Measurements from ENCODE around the gene ICAM1. TPM values are rescaled to one million over a fixed set of nuclear protein-coding genes. Genes with fewer than 3 reads are reported as not detected.

ICAM1 gene
- total and polyA plus RNA-seq, 2 donors: 18.2 to 24.6 TPM

GRCh38 chr19:10334588-10335351 lies 63.9 kb downstream of the ICAM1 start:
- Histone ChIP-seq H3K4me1 (ENCODE audit: control insufficient read depth in 2 of 2, insufficient read depth in 2 of 2, low read length in 2 of 2) (peaks cover 28 to 43% of the 10 kb centered on the region in 2 donors), H3K36me3 (ENCODE audit: control insufficient read depth in 2 of 2, insufficient read depth in 2 of 2, low read length in 1 of 2) (peaks cover 27 to 37% of the 10 kb centered on the region in 2 donors), H3K4me3 (ENCODE audit: low read length in 2 of 2) (peak overlapping the region in 1 of 2 donors; percentile 13), H3K27me3 (ENCODE audit: control insufficient read depth in 2 of 2, insufficient read depth in 1 of 2, low read length in 1 of 2) (no peaks in the 10 kb centered on the region), H3K27ac (ENCODE audit: low read depth in 1 of 2, low read length in 1 of 2) (no peak overlapping the region), H3K9me3 (ENCODE audit: control insufficient read depth in 2 of 2, insufficient read depth in 1 of 2, low read length in 1 of 2) (peaks cover 0 to 4% of the 10 kb centered on the region in 2 donors)
- 93% methylated on average over 59 of the region's 59 CpGs for WGBS
- peak in 2 of 9 donors; percentile 18 to 44 for DNase-seq (ENCODE audit: low read depth in 6 of 9, low spot score in 9 of 9)

- 96% methylated on average over 26 of the region's 26 CpGs for WGBS
- no peak overlapping the region for H3K4me3 ChIP-seq (ENCODE audit: low read length in 2 of 2)
- no peaks in the 10 kb centered on the region for H3K27me3 ChIP-seq (ENCODE audit: control insufficient read depth in 2 of 2, insufficient read depth in 1 of 2, low read length in 1 of 2)
- peaks cover 20 to 30% of the 10 kb centered on the region in 2 donors for H3K36me3 ChIP-seq (ENCODE audit: control insufficient read depth in 2 of 2, insufficient read depth in 2 of 2, low read length in 1 of 2)
- H3K27ac ChIP-seq (ENCODE audit: low read depth in 1 of 2, low read length in 1 of 2): no peak overlapping the region
- peaks cover 31 to 47% of the 10 kb centered on the region in 2 donors for H3K4me1 ChIP-seq (ENCODE audit: control insufficient read depth in 2 of 2, insufficient read depth in 2 of 2, low read length in 2 of 2)
- DNase-seq (ENCODE audit: low read depth in 6 of 9, low spot score in 9 of 9): no peak
- H3K9me3 ChIP-seq (ENCODE audit: control insufficient read depth in 2 of 2, insufficient read depth in 1 of 2, low read length in 1 of 2): peaks cover 0 to 4% of the 10 kb centered on the region in 2 donors
Measured at GRCh38 chr19:10335352-10335985, 64.5 kb downstream of the ICAM1 start.

Other genes starting within 250 kb of the ICAM1 start
- gene SHFL, start 184.8 kb upstream of the ICAM1 start, total RNA-seq: 22.8 TPM
- 55.6 TPM for gene SHFL, start 184.8 kb upstream of the ICAM1 start, polyA plus RNA-seq
- gene ANGPTL6, start 168.4 kb upstream of the ICAM1 start, total RNA-seq: 2.3 TPM
- gene ANGPTL6, start 168.4 kb upstream of the ICAM1 start, polyA plus RNA-seq: 4.7 TPM
- 31.5 TPM for gene PPAN, start 164.8 kb upstream of the ICAM1 start, total RNA-seq
- 54.9 TPM for gene PPAN, start 164.8 kb upstream of the ICAM1 start, polyA plus RNA-seq
- gene P2RY11, start 159.4 kb upstream of the ICAM1 start, total RNA-seq: 5.6 TPM
- gene P2RY11, start 159.4 kb upstream of the ICAM1 start, polyA plus RNA-seq: 14.5 TPM
- 219 TPM for gene EIF3G, start 151.2 kb upstream of the ICAM1 start, total RNA-seq
- 188 TPM for gene EIF3G, start 151.2 kb upstream of the ICAM1 start, polyA plus RNA-seq
- 46.0 TPM for gene DNMT1, start 76.2 kb upstream of the ICAM1 start, total RNA-seq
- 65.0 TPM for gene DNMT1, start 76.2 kb upstream of the ICAM1 start, polyA plus RNA-seq
- gene S1PR2, start 39.8 kb upstream of the ICAM1 start, total RNA-seq: 2.7 TPM
- gene S1PR2, start 39.8 kb upstream of the ICAM1 start, polyA plus RNA-seq: 2.4 TPM
- gene MRPL4, start 18.9 kb upstream of the ICAM1 start, total RNA-seq: 35.6 TPM
- 41.0 TPM for gene MRPL4, start 18.9 kb upstream of the ICAM1 start, polyA plus RNA-seq
- gene ICAM4, start 15.8 kb downstream of the ICAM1 start, total RNA-seq: 3.1 TPM
- gene ICAM4, start 15.8 kb downstream of the ICAM1 start, polyA plus RNA-seq: 3.8 TPM
- 0.85 TPM for gene ICAM5, start 18.8 kb downstream of the ICAM1 start, total RNA-seq
- 1.2 TPM for gene ICAM5, start 18.8 kb downstream of the ICAM1 start, polyA plus RNA-seq
- gene ZGLP1, start 38.7 kb downstream of the ICAM1 start, total RNA-seq: 2.3 TPM
- gene ZGLP1, start 38.7 kb downstream of the ICAM1 start, polyA plus RNA-seq: 29.8 TPM
- gene FDX2, start 44.9 kb downstream of the ICAM1 start, total RNA-seq: 11.9 TPM
- 18.2 TPM for gene FDX2, start 44.9 kb downstream of the ICAM1 start, polyA plus RNA-seq
- gene RAVER1, start 62.4 kb downstream of the ICAM1 start, total RNA-seq: 5.9 TPM
- 15.4 TPM for gene RAVER1, start 62.4 kb downstream of the ICAM1 start, polyA plus RNA-seq
- gene ICAM3, start 68.5 kb downstream of the ICAM1 start, total RNA-seq: 99.0 TPM
- gene ICAM3, start 68.5 kb downstream of the ICAM1 start, polyA plus RNA-seq: 66.2 TPM
- gene TYK2, start 109.5 kb downstream of the ICAM1 start, total RNA-seq: 117 TPM
- gene TYK2, start 109.5 kb downstream of the ICAM1 start, polyA plus RNA-seq: 291 TPM
- gene CDC37, start 132.4 kb downstream of the ICAM1 start, total RNA-seq: 130 TPM
- gene CDC37, start 132.4 kb downstream of the ICAM1 start, polyA plus RNA-seq: 313 TPM
- 0.24 TPM for gene PDE4A, start 149.4 kb downstream of the ICAM1 start, total RNA-seq
- gene PDE4A, start 149.4 kb downstream of the ICAM1 start, polyA plus RNA-seq: 4.8 TPM
- 53.7 TPM for gene KEAP1, start 232.2 kb downstream of the ICAM1 start, total RNA-seq
- gene KEAP1, start 232.2 kb downstream of the ICAM1 start, polyA plus RNA-seq: 59.5 TPM
- gene S1PR5, start 246.3 kb downstream of the ICAM1 start, total RNA-seq: 0.61 TPM
- 4.2 TPM for gene S1PR5, start 246.3 kb downstream of the ICAM1 start, polyA plus RNA-seq

All from thymus (tissue), 11 donors.